IMR-90 (cell line): ENCODE measurements around the gene UBE2G1. TPM values are rescaled to one million over a fixed set of nuclear protein-coding genes. Genes with fewer than 3 reads are reported as not detected.

Experiments
- ATAC-seq: fragments of 200-7000 bp; cut with Tn5 transposase; 2 replicates; pipeline ENCODE4 v1.9.1; 2020; ENCODE audit warnings: low read depth, mild to moderate bottlenecking, moderate library complexity
- BruUV-seq: library from RNA; stranded (reverse); fragments of 400-500 nt; replicated peaks from 2 replicates; lab custom pipeline; 2021; lab: Mats Ljungman, UMichigan
- CTCF ChIA-PET: fragments of 300-600 bp; formaldehyde crosslinking; extraction: SDS; loops from one replicate; lab custom pipeline; 2021; ENCODE audit warnings: antibody characterized with exemption; lab: Yijun Ruan, JAX
- POLR2A ChIA-PET: fragments of 300-600 bp; sonication (Branson Sonifier 250); formaldehyde crosslinking; loops from one replicate; lab custom pipeline; 2022; ENCODE audit warnings: antibody characterized with exemption; ENCODE audit not compliant: unreplicated experiment; lab: Charles Lee
- DNase-seq: peaks from one replicate; pipeline ENCODE4 v3.0.0; 2013
- H2AFZ ChIP-seq: replicated peaks from 2 replicates; pipeline ENCODE3; 2013; ENCODE audit warnings: low read length, mild to moderate bottlenecking; ENCODE audit not compliant: poor library complexity
- H2AK5ac ChIP-seq: 2 replicates; pipeline ENCODE4 v1.6.1; 2013; ENCODE audit warnings: low read depth, low read length, inconsistent platforms
- H2AK9ac ChIP-seq: replicated peaks from 2 replicates; pipeline ENCODE3; 2013; ENCODE audit warnings: mild to moderate bottlenecking, low read depth, low read length, moderate library complexity; ENCODE audit not compliant: poor library complexity
- H2BK120ac ChIP-seq: 2 replicates; pipeline ENCODE4 v1.6.1; 2013; ENCODE audit warnings: low read depth, low read length, inconsistent platforms
- H2BK15ac ChIP-seq: 3 replicates; pipeline ENCODE4 v1.6.1; 2013; ENCODE audit warnings: low read depth, low read length, inconsistent platforms
- H2BK20ac ChIP-seq: 2 replicates; pipeline ENCODE4 v1.6.1; 2013; ENCODE audit warnings: low read depth, mild to moderate bottlenecking, inconsistent platforms, low read length, moderate library complexity
- H2BK5ac ChIP-seq: 2 replicates; pipeline ENCODE4 v1.6.1; 2013; ENCODE audit warnings: mild to moderate bottlenecking, low read depth, low read length, inconsistent platforms; ENCODE audit not compliant: poor library complexity, severe bottlenecking
- H3K14ac ChIP-seq: replicated peaks from 2 replicates; pipeline ENCODE4 v1.6.1; 2013; ENCODE audit warnings: low read depth, low read length, inconsistent platforms
- H3K18ac ChIP-seq: 2 replicates; pipeline ENCODE4 v1.6.1; 2013; ENCODE audit warnings: low read depth, low read length, control low read depth
- H3K23ac ChIP-seq: 2 replicates; pipeline ENCODE4 v1.6.1; 2013; ENCODE audit warnings: low read depth, low read length, inconsistent platforms
- H3K27ac ChIP-seq: 2 replicates; pipeline ENCODE4 v1.5.1; 2013; ENCODE audit warnings: mild to moderate bottlenecking, control low read depth, low read length; ENCODE audit not compliant: insufficient read depth
- H3K27me3 ChIP-seq: 2 replicates; pipeline ENCODE4 v1.6.1; 2013; ENCODE audit warnings: low read length; ENCODE audit not compliant: control insufficient read depth, insufficient read depth
- H3K36me3 ChIP-seq: 2 replicates; pipeline ENCODE4 v1.6.1; 2013; ENCODE audit warnings: low read length, mixed read lengths; ENCODE audit not compliant: control insufficient read depth, insufficient read depth
- H3K4ac ChIP-seq: 2 replicates; pipeline ENCODE4 v1.6.1; 2013; ENCODE audit warnings: low read depth, low read length, inconsistent platforms
- H3K4me1 ChIP-seq: 2 replicates; pipeline ENCODE4 v1.6.1; 2013; ENCODE audit warnings: low read length, mixed read lengths; ENCODE audit not compliant: control insufficient read depth, insufficient read depth
- H3K4me2 ChIP-seq: 2 replicates; pipeline ENCODE4 v1.6.1; 2013; ENCODE audit warnings: low read depth, mild to moderate bottlenecking, control low read depth, low read length, moderate library complexity
- H3K4me3 ChIP-seq: 2 replicates; pipeline ENCODE4 v1.5.1; 2013; ENCODE audit warnings: low read depth, mild to moderate bottlenecking, control low read depth, low read length, moderate library complexity; ENCODE audit not compliant: insufficient read depth
- H3K56ac ChIP-seq: 2 replicates; pipeline ENCODE4 v1.6.1; 2013; ENCODE audit warnings: low read length, inconsistent platforms; ENCODE audit not compliant: insufficient read depth; ENCODE audit errors: extremely low read depth
- H3K79me1 ChIP-seq, 2 experiments: 2 replicates each; pipeline ENCODE4 v1.6.1; 2013; ENCODE audit warnings: low read length in 2 of 2, inconsistent platforms in 1 of 2, low read depth in 1 of 2
- H3K9ac ChIP-seq: 2 replicates; pipeline ENCODE4 v1.6.1; 2013; ENCODE audit warnings: low read depth, low read length, control low read depth
- H3K9me1 ChIP-seq: 2 replicates; pipeline ENCODE4 v1.6.1; 2013; ENCODE audit warnings: low read length, inconsistent platforms; ENCODE audit not compliant: insufficient read depth
- H3K9me3 ChIP-seq: 2 replicates; pipeline ENCODE4 v1.6.1; 2013; ENCODE audit warnings: low read length; ENCODE audit not compliant: control insufficient read depth, insufficient read depth
- H4K20me1 ChIP-seq: 2 replicates; pipeline ENCODE4 v1.6.1; 2013; ENCODE audit warnings: low read length, inconsistent platforms; ENCODE audit not compliant: insufficient read depth
- H4K5ac ChIP-seq: 2 replicates; pipeline ENCODE4 v1.6.1; 2013; ENCODE audit warnings: mild to moderate bottlenecking, low read depth, low read length, control low read depth
- H4K8ac ChIP-seq, 2 experiments: 2 replicates each; pipeline ENCODE4 v1.6.1; 2013; ENCODE audit warnings: low read depth in 2 of 2, low read length in 2 of 2, control low read depth in 1 of 2, inconsistent platforms in 1 of 2
- H4K91ac ChIP-seq: 2 replicates; pipeline ENCODE4 v1.6.1; 2013; ENCODE audit warnings: low read depth, low read length, inconsistent platforms; ENCODE audit not compliant: insufficient read depth
- BHLHE40 ChIP-seq: fragments of 150-350 bp; IDR thresholded peaks from 2 replicates; pipeline ENCODE4 v1.6.1; 2016; ENCODE audit warnings: mild to moderate bottlenecking, low read depth, low read length
- CEBPB ChIP-seq: IDR thresholded peaks from 2 replicates; pipeline ENCODE4 v1.6.1; 2012; ENCODE audit warnings: low read depth, low read length, improper control_type of control experiment
- FOS ChIP-seq: fragments of 150-350 bp; IDR thresholded peaks from 2 replicates; pipeline ENCODE4 v1.6.1; 2016; ENCODE audit warnings: low read depth, low read length
- RAD21 ChIP-seq: IDR thresholded peaks from 2 replicates; pipeline ENCODE4 v1.6.1; 2012; ENCODE audit warnings: low read length, improper control_type of control experiment
- RCOR1 ChIP-seq: IDR thresholded peaks from 2 replicates; pipeline ENCODE4 v1.6.1; 2012; ENCODE audit warnings: mild to moderate bottlenecking, low read length, improper control_type of control experiment; ENCODE audit not compliant: insufficient replicate concordance
- RFX5 ChIP-seq: IDR thresholded peaks from 2 replicates; pipeline ENCODE4 v1.8.0; 2012; ENCODE audit warnings: low read depth, mild to moderate bottlenecking, low read length, moderate library complexity
- WGBS, 2 experiments: methylation state at CpG; one replicate each; pipeline versions ENCODE4 v1.1.5 to v1.1.7; 2013; ENCODE audit warnings: missing lambda C conversion rate in 2 of 2; ENCODE audit not compliant: insufficient read length in 1 of 2; ENCODE audit errors: extremely low coverage in 2 of 2; 5-methylcytosine and 5-hydroxymethylcytosine counted together
- dilution Hi-C: fragments of 300-500 bp; cut with HindIII; formaldehyde crosslinking; loops from one replicate; pipeline ENCODE4 v1.14.3; 2018; ENCODE audit warnings: low sequenced_read_pairs; ENCODE audit not compliant: unreplicated experiment
- in situ Hi-C: fragments of 300-500 bp; cut with MboI; formaldehyde crosslinking; loops from 3 replicates; pipeline ENCODE4 v1.14.3; 2019; ENCODE audit warnings: low sequenced_read_pairs, inconsistent platforms, mixed read lengths
- intact Hi-C: fragments of 100-400 bp; cut with micrococcal nuclease; formaldehyde crosslinking; loops from 2 replicates; pipeline ENCODE4 v1.10.0; 2022
- polyA plus RNA-seq, 3 experiments: library from polyadenylated mRNA; depleted of rRNA; stranded (reverse); fragments of >200 nt; gene quantifications; 2 replicates each; pipeline ENCODE4 v1.2.3, GENCODE V29; 2012; ENCODE audit warnings: low replicate concordance in 1 of 3
- total RNA-seq: library from RNA; depleted of rRNA; stranded (reverse); fragments of >200 nt; gene quantifications from 2 replicates; pipeline ENCODE4 v1.2.3, GENCODE V29; 2012

UBE2G1 gene
- total and polyA plus RNA-seq, 2 of the 4 experiments (the other 2 are of a cell fraction) = 26.3 to 26.6 TPM

- TF ChIP-seq CEBPB = no peak
- TF ChIP-seq FOS = no peak
- no peak for TF ChIP-seq RFX5
- TF ChIP-seq RAD21 = no peak
These were observed 32.1 kb downstream of the UBE2G1 start (continued) for GRCh38 chr17:4334332-4334731.

GRCh38 chr17:4333041-4333440, 33.4 kb downstream of the UBE2G1 start:
- H4K8ac ChIP-seq = no peak overlapping the region
- H3K56ac ChIP-seq = no peak overlapping the region
- peaks cover 65% of the 10 kb centered on the region for H4K20me1 ChIP-seq
- H4K5ac ChIP-seq = no peak overlapping the region
- intact Hi-C loops = no loop called here
- TF ChIP-seq RCOR1 (no peak), BHLHE40 (no peak), RFX5 (no peak), CEBPB (no peak)
- no peak overlapping the region for H3K23ac ChIP-seq
- H3K9ac ChIP-seq = no peak overlapping the region
- in situ Hi-C loops = no loop called here
- peaks cover 6% of the 10 kb centered on the region for H3K9me1 ChIP-seq
- H3K18ac ChIP-seq = no peak overlapping the region
- H3K27ac ChIP-seq = no peak overlapping the region
- CTCF ChIA-PET = no interaction called here
- dilution Hi-C loops = no loop called here
- no peak overlapping the region for H3K14ac ChIP-seq
- no peak overlapping the region for H2AFZ ChIP-seq
- no peaks in the 10 kb centered on the region for H3K9me3 ChIP-seq
- H2BK15ac ChIP-seq = no peak overlapping the region
- ATAC-seq = no peak
- H3K79me1 ChIP-seq = peaks cover 8 to 55% of the 10 kb centered on the region in 2 experiments
- H3K4ac ChIP-seq = no peak overlapping the region
- H3K4me2 ChIP-seq = no peak overlapping the region
- H4K91ac ChIP-seq = no peak overlapping the region
- H3K27me3 ChIP-seq = no peaks in the 10 kb centered on the region
- no CpG with 5 or more reads among the region's 9 CpGs for WGBS, 2 experiments
- no peak overlapping the region for H2BK5ac ChIP-seq
- no peak overlapping the region for H2BK120ac ChIP-seq
- H3K4me1 ChIP-seq = peaks cover 6% of the 10 kb centered on the region
- no peaks in the 10 kb centered on the region for H3K36me3 ChIP-seq
- POLR2A ChIA-PET = no interaction called here
- no peak for DNase-seq
- no TSS peak for BruUV-seq
- no peak overlapping the region for H2AK9ac ChIP-seq
- H3K4me3 ChIP-seq = no peak overlapping the region
- no peak overlapping the region for H2AK5ac ChIP-seq
- no peak overlapping the region for H2BK20ac ChIP-seq
